Heart right ventricle (tissue), 16 donors: Measurements from ENCODE around the gene PMF1. TPM values are rescaled to one million over a fixed set of nuclear protein-coding genes. Genes with fewer than 3 reads are reported as not detected.

Experiments used
- ATAC-seq, 8 donors: fragments of 200-7000 bp; cut with Tn5 transposase; one replicate each; pipeline ENCODE4 v1.9.1; 2020; ENCODE audit warnings: mild to moderate bottlenecking in 8 of 8, moderate library complexity in 8 of 8, moderate number of reproducible peaks in 1 of 8
- DNase-seq, 2 donors: peaks; one replicate each; pipeline ENCODE4 v3.0.0-alpha.2; 2020
- H3K27ac ChIP-seq, 10 donors: fragments of 200-600 bp; sonication (generic) in 2 of 10; one replicate each; pipeline versions ENCODE4 v1.5.0 to v1.8.0; 2020 to 2022; ENCODE audit warnings: mild to moderate bottlenecking in 3 of 10
- H3K27me3 ChIP-seq, 7 donors: fragments of 200-600 bp; one replicate each; pipeline ENCODE4 v1.8.0; 2021 to 2022; ENCODE audit warnings: mild to moderate bottlenecking in 2 of 7
- H3K36me3 ChIP-seq, 9 donors: fragments of 200-600 bp; sonication (generic) in 1 of 9; one replicate each; pipeline versions ENCODE4 v1.5.0 to v1.8.0; 2020 to 2022; ENCODE audit warnings: mild to moderate bottlenecking in 2 of 9
- H3K4me1 ChIP-seq, 9 donors: fragments of 200-600 bp; sonication (generic) in 1 of 9; one replicate each; pipeline versions ENCODE4 v1.5.0 to v1.8.0; 2020 to 2022; ENCODE audit warnings: mild to moderate bottlenecking in 4 of 9
- H3K4me3 ChIP-seq, 10 donors: fragments of 200-600 bp; sonication (generic) in 2 of 10; one replicate each; pipeline versions ENCODE4 v1.5.0 to v1.8.0; 2020 to 2022; ENCODE audit warnings: mild to moderate bottlenecking in 7 of 10, moderate library complexity in 2 of 10
- H3K9me3 ChIP-seq, 11 donors: fragments of 200-600 bp in 10 of 11; sonication (generic) in 2 of 11; one replicate each; pipeline versions ENCODE4 v1.5.0 to v1.8.0; 2013 to 2022; ENCODE audit warnings: mild to moderate bottlenecking in 2 of 11, control low read depth in 1 of 11, moderate library complexity in 1 of 11
- WGBS, 2 donors: extraction: QIAGEN DNeasy Blood & Tissue Kit; methylation state at CpG; one replicate each; pipeline ENCODE4 v1.1.7; 2013; ENCODE audit warnings: inconsistent platforms in 1 of 2; 5-methylcytosine and 5-hydroxymethylcytosine counted together
- intact Hi-C, 10 donors: fragments of 100-400 bp; cut with DNase I; formaldehyde crosslinking; loops; one replicate each; pipeline versions ENCODE4 v1.11.1 to v1.14.2; 2022
- polyA plus RNA-seq, 2 donors: library from polyadenylated mRNA; stranded (reverse); fragments of 200-250 nt; gene quantifications; one replicate each; pipeline ENCODE4 v1.2.3, GENCODE V29; 2013
- total RNA-seq, 10 donors: library from RNA; stranded (reverse); fragmentation: NEBNext Ultra II Directional in 3 of 10; extraction: Animal tissue kit (Norgen Biotek cat#: 25700) in 3 of 10; gene quantifications; one replicate each; pipeline versions ENCODE4 v1.2.1 to v1.2.4, GENCODE V29; 2021 to 2023
- TF ChIP-seq, protein P1 (sequence below), 9 donors: fragments of 200-600 bp; sonication (generic) in 2 of 9; IDR thresholded peaks; one replicate each; pipeline versions ENCODE4 v1.5.0 to v1.8.0; 2021 to 2022; ENCODE audit warnings: antibody characterized with exemption in 9 of 9, mild to moderate bottlenecking in 5 of 9, moderate library complexity in 1 of 9
- donor health status: Arrhythmogenic right ventricular cardiomyopathy.
- donor health status: ischemic (EF 13 %, LVEDD 7.1; RV severe dilation, severe dysfunction).
- donor health status: healthy with polysubstance abuse.
- donor health status: DM: no; HTN: yes; CAD: no.
- donor health status: DM: no; HTN: no; CAD: no.
- donor health status: ischemic (EF 25% LVEDD 6.9; RV normal size, moderate dysfunction).
- donor health status: ischemic (EF 25% LVEDD 5.7; RV mildly dilated, moderate dysfunction).
- donor health status: healthy.
- donor health status: DM: yes; HTN: yes; CAD: no.
- donor health status: Ischemic cardiomyopathy.
- donor health status: ischemic (EF 35%, LVEDD 5.7; RV mildly dilated, moderate dysfunction).
- donor health status: nonischemic (EF 11% LVEDD 7.7; RV severe dilation, severe dysfunction).
- donor health status: DM: yes; HTN: yes; CAD: no.
- donor health status: PGD.
- donor health status: ischemic (EF 29% LVEDD 5.4; RV normal size, mild dysfunction).
- donor health status: nonischemic (EF 23%, LVEDD 6.1; RV moderate dilation, normal function).

PMF1 gene
- total and polyA plus RNA-seq, 12 donors = 55.9 to 122 (median 69.9) TPM

DNA sequence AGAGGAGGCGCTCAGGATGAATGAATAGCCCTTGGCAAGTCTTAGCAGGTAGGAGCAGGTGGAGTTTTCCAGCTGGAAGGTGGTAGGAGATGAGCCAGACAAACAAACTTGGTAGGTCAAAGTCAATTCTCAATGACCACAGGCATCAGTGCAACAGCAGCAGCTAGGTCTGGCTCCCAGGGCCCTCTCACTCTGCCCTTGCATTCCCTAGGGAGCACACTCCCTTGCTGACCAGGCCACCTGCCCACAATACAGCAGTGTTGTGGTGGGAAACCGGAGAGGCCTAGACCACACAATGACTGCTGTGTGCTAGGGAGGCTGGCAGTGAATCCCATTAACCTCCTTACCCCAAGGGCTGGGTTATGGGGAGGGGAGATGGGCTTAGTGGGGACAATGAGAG, 48.1 kb downstream of the PMF1 start:
- no peaks in the 10 kb centered on the region for H3K27me3 ChIP-seq
- ATAC-seq (no peak), DNase-seq (no peak)
- H3K36me3 ChIP-seq = peaks cover 6 to 100% (median 85%) of the 10 kb centered on the region in 9 donors
- H3K4me1 ChIP-seq = no peaks in the 10 kb centered on the region
- TF ChIP-seq, protein P1, sequence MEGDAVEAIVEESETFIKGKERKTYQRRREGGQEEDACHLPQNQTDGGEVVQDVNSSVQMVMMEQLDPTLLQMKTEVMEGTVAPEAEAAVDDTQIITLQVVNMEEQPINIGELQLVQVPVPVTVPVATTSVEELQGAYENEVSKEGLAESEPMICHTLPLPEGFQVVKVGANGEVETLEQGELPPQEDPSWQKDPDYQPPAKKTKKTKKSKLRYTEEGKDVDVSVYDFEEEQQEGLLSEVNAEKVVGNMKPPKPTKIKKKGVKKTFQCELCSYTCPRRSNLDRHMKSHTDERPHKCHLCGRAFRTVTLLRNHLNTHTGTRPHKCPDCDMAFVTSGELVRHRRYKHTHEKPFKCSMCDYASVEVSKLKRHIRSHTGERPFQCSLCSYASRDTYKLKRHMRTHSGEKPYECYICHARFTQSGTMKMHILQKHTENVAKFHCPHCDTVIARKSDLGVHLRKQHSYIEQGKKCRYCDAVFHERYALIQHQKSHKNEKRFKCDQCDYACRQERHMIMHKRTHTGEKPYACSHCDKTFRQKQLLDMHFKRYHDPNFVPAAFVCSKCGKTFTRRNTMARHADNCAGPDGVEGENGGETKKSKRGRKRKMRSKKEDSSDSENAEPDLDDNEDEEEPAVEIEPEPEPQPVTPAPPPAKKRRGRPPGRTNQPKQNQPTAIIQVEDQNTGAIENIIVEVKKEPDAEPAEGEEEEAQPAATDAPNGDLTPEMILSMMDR (IDR thresholded peaks at IDR 0.05) = no peak
- H3K27ac ChIP-seq = no peak overlapping the region
- intact Hi-C loops = loop anchor here in 1 of 10 donors (10.0 kb wide), 1 partner anchor 54 kb away; no protein-coding TSS in a partner anchor
- no peaks in the 10 kb centered on the region for H3K9me3 ChIP-seq
- 78 to 94% methylated on average over 2 of the region's 2 CpGs for WGBS, 2 donors
- H3K4me3 ChIP-seq = no peak overlapping the region

DNA sequence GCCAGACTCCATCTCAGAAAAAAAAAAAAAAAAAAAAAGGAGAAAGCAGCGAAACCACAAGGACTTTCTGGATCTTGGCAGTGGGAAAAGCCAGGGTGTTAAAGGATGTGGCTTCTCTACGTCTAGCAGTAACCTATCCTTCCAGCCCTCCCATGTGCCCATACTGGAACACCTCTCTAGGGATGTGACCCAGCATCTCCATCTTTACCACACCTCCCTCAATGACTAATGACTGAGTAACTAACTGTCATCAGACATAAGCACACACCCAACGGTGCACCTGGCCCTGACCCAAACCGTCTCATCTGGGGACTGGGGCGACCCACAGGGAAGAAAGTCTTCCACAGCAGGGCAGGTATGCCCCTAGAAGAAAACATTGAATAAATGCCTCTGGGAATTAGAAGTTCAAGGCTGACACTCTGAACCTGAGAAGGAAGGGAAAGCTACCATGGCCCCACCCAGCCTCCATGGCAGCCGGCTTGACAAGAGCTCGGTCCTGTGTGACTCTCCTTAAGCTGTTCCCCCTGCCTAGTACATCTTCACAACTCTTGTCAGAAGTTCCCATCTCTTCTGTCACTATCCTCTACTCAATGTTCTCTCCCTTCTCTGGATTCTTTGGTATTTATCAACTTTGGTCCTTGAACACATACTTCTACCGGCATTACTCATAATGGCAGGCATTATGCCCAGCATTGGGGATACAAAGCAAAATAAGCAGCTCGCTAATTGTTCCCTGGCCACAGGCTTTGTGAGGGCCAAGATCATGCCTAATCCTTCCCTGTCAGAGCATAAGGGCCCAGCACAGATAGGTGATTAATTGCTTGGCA, 49.9 kb downstream of the PMF1 start:
- Histone ChIP-seq H3K27me3 (no peaks in the 10 kb centered on the region), H3K4me3 (no peak overlapping the region), H3K36me3 (peaks cover 15 to 100% (median 88%) of the 10 kb centered on the region in 9 donors), H3K9me3 (no peaks in the 10 kb centered on the region), H3K4me1 (no peaks in the 10 kb centered on the region), H3K27ac (no peak overlapping the region)
- intact Hi-C loops = loop anchor here in 1 of 10 donors (10.0 kb wide), 1 partner anchor 52 kb away; no protein-coding TSS in a partner anchor
- WGBS, 2 donors = 84 to 90% methylated on average over 9 of the region's 9 CpGs
- TF ChIP-seq, protein P1 (IDR thresholded peaks at IDR 0.05) = no peak
- peak in 1 of 8 donors; percentile 16 for ATAC-seq
- no peak for DNase-seq

DNA sequence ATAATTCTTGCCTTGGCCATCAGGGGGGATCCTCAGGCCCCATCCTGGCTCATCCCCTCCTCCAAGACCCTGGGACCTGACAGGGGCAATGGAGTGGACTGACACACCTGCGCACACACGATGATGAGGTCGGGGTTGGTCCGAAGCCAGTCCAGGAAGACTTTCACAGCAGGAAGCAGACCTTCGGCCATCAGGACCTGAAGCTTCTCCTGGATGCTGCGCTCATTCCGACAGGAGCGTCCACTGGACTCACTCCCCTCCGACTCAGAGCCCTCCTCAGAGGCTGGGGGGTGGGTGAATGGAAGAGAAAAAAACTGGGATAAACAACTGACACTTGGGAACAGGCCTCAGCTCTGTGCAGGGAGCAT, 50.5 kb downstream of the PMF1 start:
- no peak for DNase-seq
- TF ChIP-seq, protein P1 (IDR thresholded peaks at IDR 0.05) = no peak
- intact Hi-C loops = loop anchor here in 1 of 10 donors (10.0 kb wide), 1 partner anchor 52 kb away; no protein-coding TSS in a partner anchor
- no peak overlapping the region for H3K4me3 ChIP-seq
- H3K27ac ChIP-seq = no peak overlapping the region
- no peaks in the 10 kb centered on the region for H3K4me1 ChIP-seq
- no peaks in the 10 kb centered on the region for H3K9me3 ChIP-seq
- ATAC-seq = peak in 1 of 8 donors; percentile 11
- peaks cover 15 to 100% (median 87%) of the 10 kb centered on the region in 9 donors for H3K36me3 ChIP-seq
- 82 to 93% methylated on average over 9 of the region's 9 CpGs for WGBS, 2 donors
- no peaks in the 10 kb centered on the region for H3K27me3 ChIP-seq

DNA sequence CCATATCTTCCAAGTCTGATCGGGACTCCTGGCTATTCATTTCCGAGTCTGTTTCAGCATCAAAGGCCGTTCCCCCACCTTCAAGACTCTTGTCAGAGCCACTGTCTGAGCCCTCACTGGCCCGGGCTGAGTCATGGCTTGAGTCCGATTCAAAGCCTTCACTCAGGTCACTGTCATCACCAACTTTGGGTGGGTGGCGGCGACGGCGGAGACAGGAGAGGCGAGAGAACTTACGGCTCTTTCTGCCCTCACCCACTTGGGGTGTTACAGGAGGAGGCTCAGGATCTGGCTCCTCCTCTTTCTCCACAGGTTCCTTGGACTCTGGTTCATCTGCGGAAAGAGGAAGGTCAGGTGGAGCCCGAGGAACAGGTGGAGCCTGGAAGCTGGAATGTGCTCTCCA, 53.2 kb downstream of the PMF1 start:
- intact Hi-C loops = loop anchor here in 1 of 10 donors (10.0 kb wide), 1 partner anchor 49 kb away; no protein-coding TSS in a partner anchor
- WGBS, 2 donors = 78 to 85% methylated on average over 13 of the region's 13 CpGs
- ATAC-seq = no peak

More for the DNA sequence above, 53.2 kb downstream of the PMF1 start:
- no peak for DNase-seq
- TF ChIP-seq, protein P1 (IDR thresholded peaks at IDR 0.05) = no peak
- H3K4me3 ChIP-seq = no peak overlapping the region
- peaks cover under 1 to 100% (median 73%) of the 10 kb centered on the region in 9 donors for H3K36me3 ChIP-seq
- no peaks in the 10 kb centered on the region for H3K9me3 ChIP-seq
- no peaks in the 10 kb centered on the region for H3K27me3 ChIP-seq
- H3K4me1 ChIP-seq = no peaks in the 10 kb centered on the region
- no peak overlapping the region for H3K27ac ChIP-seq
